Fibroblast of the aortic adventitia (primary cell): ENCODE results near the gene MAP7D3. TPM values are rescaled to one million over a fixed set of nuclear protein-coding genes. Genes with fewer than 3 reads are reported as not detected.
A peak's percentile ranks its signal among the peaks of the same experiment; 100 is the strongest.

Experiments used
- DNase-seq: peaks from one replicate; pipeline ENCODE4 v3.0.0-alpha.2; 2010; ENCODE audit warnings: low read depth
- H3K4me3 ChIP-seq: 2 replicates; pipeline ENCODE4 v1.5.1; 2011; ENCODE audit warnings: low read depth, mild to moderate bottlenecking, control low read depth, low read length, moderate library complexity
- CTCF ChIP-seq: IDR thresholded peaks from 2 replicates; pipeline ENCODE4 v1.5.1; 2011; ENCODE audit warnings: mild to moderate bottlenecking, low read length, control low read depth, inconsistent platforms; ENCODE audit not compliant: insufficient read depth
- total RNA-seq: library from RNA; depleted of rRNA; stranded (reverse); fragments of >200 nt; gene quantifications from 2 replicates; pipeline ENCODE4 v1.2.3, GENCODE V29; 2012; ENCODE audit warnings: low replicate concordance

Gene MAP7D3
- total RNA-seq, 1 donor, result 18.6 TPM

- TF ChIP-seq CTCF, result no peak
- no peak for DNase-seq
Observed at GRCh38 chrX:136201601-136202000, 49.6 kb downstream of the MAP7D3 start.

GRCh38 chrX:136200466-136200865 lies 50.7 kb downstream of the MAP7D3 start:
- H3K4me3 ChIP-seq, result no peak overlapping the region
- peak; percentile 38 for DNase-seq

More at GRCh38 chrX:136201601-136202000, 49.6 kb downstream of the MAP7D3 start:
- no peak overlapping the region for H3K4me3 ChIP-seq

GRCh38 chrX:136199365-136199764 lies 51.8 kb downstream of the MAP7D3 start:
- no peak for TF ChIP-seq CTCF
- no peak for DNase-seq
- no peak overlapping the region for H3K4me3 ChIP-seq

More at GRCh38 chrX:136200466-136200865, 50.7 kb downstream of the MAP7D3 start:
- TF ChIP-seq CTCF, result peak; percentile 22

- no peak for DNase-seq
- no peak overlapping the region for H3K4me3 ChIP-seq
- TF ChIP-seq CTCF, result no peak
Observed at GRCh38 chrX:136198678-136199243, 52.4 kb downstream of the MAP7D3 start.

- DNase-seq, result no peak
- H3K4me3 ChIP-seq, result no peak overlapping the region
- TF ChIP-seq CTCF, result no peak
Observed at GRCh38 chrX:136198010-136198409, 53.2 kb downstream of the MAP7D3 start.

GRCh38 chrX:136196691-136197155 lies 54.5 kb downstream of the MAP7D3 start:
- no peak for TF ChIP-seq CTCF
- no peak for DNase-seq
- no peak overlapping the region for H3K4me3 ChIP-seq

GRCh38 chrX:136195247-136195646 lies 56.0 kb downstream of the MAP7D3 start:
- no peak for TF ChIP-seq CTCF
- no peak overlapping the region for H3K4me3 ChIP-seq
- peak; percentile 32 for DNase-seq
